Vagina (tissue), 2 donors: ENCODE measurements around the gene SLC12A9. TPM values are rescaled to one million over a fixed set of nuclear protein-coding genes. Genes with fewer than 3 reads are reported as not detected.
A peak's percentile ranks its signal among the peaks of the same experiment; 100 is the strongest.

ENCODE experiments used
- DNase-seq, 2 donors: peaks; one replicate each; pipeline ENCODE4 v3.0.0-alpha.2; 2017; ENCODE audit errors: extremely low spot score in 2 of 2
- H3K27ac ChIP-seq: fragments of 200-600 bp; sonication (generic); one replicate; pipeline ENCODE4 v1.5.1; 2019
- H3K27me3 ChIP-seq: fragments of 200-600 bp; sonication (generic); one replicate; pipeline ENCODE4 v1.5.1; 2019
- H3K36me3 ChIP-seq, 2 donors: fragments of 200-600 bp; sonication (generic); one replicate each; pipeline ENCODE4 v1.5.1; 2017 to 2019
- H3K4me1 ChIP-seq: fragments of 200-600 bp; sonication (generic); one replicate; pipeline ENCODE4 v1.5.1; 2019
- H3K4me3 ChIP-seq, 2 donors: fragments of 200-600 bp; sonication (generic); 1 replicate in 1 of 2; 2 replicates in 1 of 2; pipeline ENCODE4 v1.5.1; 2016 to 2019
- H3K9me3 ChIP-seq: fragments of 200-600 bp; sonication (generic); one replicate; pipeline ENCODE4 v1.5.1; 2019
- POLR2A ChIP-seq, 2 donors: fragments of 450-650 bp; IDR thresholded peaks; one replicate each; pipeline ENCODE4 v1.6.1; 2017; ENCODE audit warnings: antibody characterized with exemption in 2 of 2, mild to moderate bottlenecking in 2 of 2, moderate library complexity in 2 of 2
- POLR2AphosphoS5 ChIP-seq, 2 donors: sonication (generic); formaldehyde crosslinking; IDR thresholded peaks; one replicate each; pipeline ENCODE4 v1.9.0; 2017; ENCODE audit warnings: antibody characterized with exemption in 2 of 2, mild to moderate bottlenecking in 2 of 2, low read depth in 1 of 2; ENCODE audit not compliant: insufficient read depth in 1 of 2
- intact Hi-C: fragments of 100-400 bp; cut with DNase I; formaldehyde crosslinking; loops from one replicate; pipeline ENCODE4 v1.15.1; 2023
- total RNA-seq: library from RNA; depleted of rRNA; stranded (reverse); fragments of >200 nt; gene quantifications from one replicate; pipeline ENCODE4 v1.2.3, GENCODE V29; 2016
- TF ChIP-seq, protein P1 (sequence below), 3 experiments: fragments of 450-650 bp in 2 of 3; fragments of 200-600 bp in 1 of 3; sonication (generic) in 1 of 3; IDR thresholded peaks; one replicate each; pipeline ENCODE4 v1.5.1; 2017 to 2019; ENCODE audit warnings: antibody characterized with exemption in 3 of 3, mild to moderate bottlenecking in 2 of 3, moderate library complexity in 2 of 3

The SLC12A9 gene
- total RNA-seq, 1 donor from 2014 or later = 15.7 TPM

DNA sequence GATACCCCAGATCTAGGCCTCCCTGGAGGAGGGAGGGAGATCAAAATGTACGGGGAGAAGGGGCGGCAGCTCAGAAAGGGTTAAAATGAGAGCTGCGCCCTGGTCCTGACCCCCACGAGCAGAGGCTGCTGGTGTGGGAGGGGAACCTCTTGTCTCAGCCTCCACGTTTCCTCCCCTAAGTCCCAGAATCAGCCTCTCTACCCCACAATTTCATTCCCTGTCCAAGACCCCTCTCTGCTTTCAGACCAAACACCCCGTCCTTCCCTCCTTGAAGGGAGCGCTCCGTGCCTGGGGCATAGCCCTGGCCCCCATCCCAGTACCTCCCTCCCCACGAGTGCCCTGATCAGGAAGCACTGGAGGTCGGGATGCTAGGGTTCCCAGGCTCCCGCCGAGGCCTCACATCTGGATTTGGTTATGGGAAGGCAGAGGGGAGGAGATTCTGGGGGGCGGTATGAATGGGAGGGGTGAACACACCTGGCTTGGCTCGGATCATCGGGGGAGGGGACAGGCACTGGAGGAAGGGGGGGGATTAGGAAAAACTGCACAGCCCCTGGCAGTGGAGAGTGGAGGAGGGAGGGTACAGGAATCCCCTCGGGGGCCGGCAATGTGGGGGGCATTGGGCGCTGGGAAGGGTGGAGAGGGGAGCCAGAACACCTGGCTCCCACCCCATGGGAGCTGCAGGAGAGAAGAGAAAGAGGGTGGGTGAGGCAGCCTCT, 27.9 kb upstream of the SLC12A9 start:
- intact Hi-C loops = no loop called here
- TF ChIP-seq POLR2AphosphoS5 (IDR thresholded peaks at IDR 0.05; ENCODE audit: insufficient read depth in 1 of 2, low read depth in 1 of 2) (no peak), POLR2A (IDR thresholded peaks at IDR 0.05) (no peak)
- TF ChIP-seq, protein P1, sequence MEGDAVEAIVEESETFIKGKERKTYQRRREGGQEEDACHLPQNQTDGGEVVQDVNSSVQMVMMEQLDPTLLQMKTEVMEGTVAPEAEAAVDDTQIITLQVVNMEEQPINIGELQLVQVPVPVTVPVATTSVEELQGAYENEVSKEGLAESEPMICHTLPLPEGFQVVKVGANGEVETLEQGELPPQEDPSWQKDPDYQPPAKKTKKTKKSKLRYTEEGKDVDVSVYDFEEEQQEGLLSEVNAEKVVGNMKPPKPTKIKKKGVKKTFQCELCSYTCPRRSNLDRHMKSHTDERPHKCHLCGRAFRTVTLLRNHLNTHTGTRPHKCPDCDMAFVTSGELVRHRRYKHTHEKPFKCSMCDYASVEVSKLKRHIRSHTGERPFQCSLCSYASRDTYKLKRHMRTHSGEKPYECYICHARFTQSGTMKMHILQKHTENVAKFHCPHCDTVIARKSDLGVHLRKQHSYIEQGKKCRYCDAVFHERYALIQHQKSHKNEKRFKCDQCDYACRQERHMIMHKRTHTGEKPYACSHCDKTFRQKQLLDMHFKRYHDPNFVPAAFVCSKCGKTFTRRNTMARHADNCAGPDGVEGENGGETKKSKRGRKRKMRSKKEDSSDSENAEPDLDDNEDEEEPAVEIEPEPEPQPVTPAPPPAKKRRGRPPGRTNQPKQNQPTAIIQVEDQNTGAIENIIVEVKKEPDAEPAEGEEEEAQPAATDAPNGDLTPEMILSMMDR (IDR thresholded peaks at IDR 0.05) = no peak
- H3K27me3 ChIP-seq = no peaks in the 10 kb centered on the region
- H3K27ac ChIP-seq = peak overlapping the region; percentile 89
- no peak for DNase-seq
- peaks cover 4 to 44% of the 10 kb centered on the region in 2 donors for H3K36me3 ChIP-seq
- H3K4me1 ChIP-seq = peaks cover 40% of the 10 kb centered on the region
- H3K4me3 ChIP-seq = peak overlapping the region; percentile 73 to 92
- no peaks in the 10 kb centered on the region for H3K9me3 ChIP-seq

DNA sequence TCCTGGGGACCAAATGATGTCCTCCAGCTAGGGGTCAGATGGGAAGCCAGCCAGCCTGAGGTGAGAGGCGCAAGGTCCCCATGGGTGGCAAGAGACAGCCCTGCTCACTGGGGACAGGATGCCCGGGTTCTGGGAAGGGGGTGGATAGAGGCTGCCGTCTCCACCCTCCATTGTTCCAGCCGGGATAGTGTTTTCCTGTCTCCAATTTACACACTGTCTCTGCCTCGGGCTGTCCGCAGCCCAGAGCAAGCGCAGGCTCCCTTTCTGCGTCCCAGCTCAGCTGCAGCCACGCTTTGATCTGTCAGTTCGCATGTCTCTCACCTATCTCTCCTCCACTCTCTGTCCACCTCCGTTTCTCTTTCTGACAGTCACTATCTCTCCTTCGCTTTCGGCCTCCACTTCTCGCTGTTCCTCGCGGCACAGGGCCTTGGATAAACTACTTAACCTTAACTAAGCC, 27.3 kb upstream of the SLC12A9 start:
- peak in 1 of 2 donors; percentile 9 for TF ChIP-seq POLR2AphosphoS5 (IDR thresholded peaks at IDR 0.05; ENCODE audit: insufficient read depth in 1 of 2, low read depth in 1 of 2)
- no peak for TF ChIP-seq POLR2A (IDR thresholded peaks at IDR 0.05)
- TF ChIP-seq, protein P1 (IDR thresholded peaks at IDR 0.05) = no peak
- no peak for DNase-seq
- Histone ChIP-seq H3K36me3 (peaks cover 0 to 38% of the 10 kb centered on the region in 2 donors), H3K4me1 (peaks cover 40% of the 10 kb centered on the region), H3K4me3 (peak overlapping the region; percentile 73 to 92), H3K27me3 (no peaks in the 10 kb centered on the region), H3K27ac (peak overlapping the region; percentile 89), H3K9me3 (no peaks in the 10 kb centered on the region)
- intact Hi-C loops = no loop called here

DNA sequence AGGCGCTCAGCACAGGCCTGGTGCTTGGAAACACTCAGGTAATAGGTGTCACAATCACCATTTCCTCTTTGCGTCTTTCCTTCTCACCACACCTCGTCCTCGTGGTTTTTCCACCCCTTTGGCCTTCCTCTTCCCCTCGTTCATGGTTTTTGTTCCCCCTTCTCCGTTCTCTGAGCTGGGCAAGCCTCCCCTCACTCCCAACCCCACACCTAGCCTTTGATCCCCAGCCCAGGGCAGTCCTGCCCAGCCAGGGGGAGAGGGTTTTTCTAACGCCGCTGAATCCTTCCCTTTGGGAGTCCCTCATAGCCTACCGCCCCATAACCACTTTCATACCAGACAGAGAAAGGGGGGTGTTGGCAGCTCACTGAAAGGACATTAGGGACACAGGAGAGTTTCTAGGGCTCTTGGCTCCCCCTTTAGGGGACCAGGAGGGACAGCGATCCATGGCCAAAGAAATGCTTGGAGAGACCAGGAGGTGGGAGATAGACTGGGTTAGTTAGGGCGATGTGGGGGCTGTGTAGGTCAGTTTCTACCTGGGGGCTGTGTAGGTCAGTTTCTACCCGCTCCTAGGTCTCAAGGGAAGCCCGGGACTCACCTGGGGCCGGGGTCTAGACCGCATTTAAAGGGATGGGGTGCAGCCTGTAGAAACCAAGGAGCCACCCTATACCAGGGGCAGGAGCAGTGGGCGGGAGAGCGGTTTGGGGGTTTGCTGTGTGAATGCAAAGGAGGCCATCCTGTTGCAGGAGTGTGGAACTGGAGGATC, 26.6 kb upstream of the SLC12A9 start:
- Histone ChIP-seq H3K27me3 (no peaks in the 10 kb centered on the region), H3K4me1 (peaks cover 40% of the 10 kb centered on the region), H3K9me3 (no peaks in the 10 kb centered on the region), H3K36me3 (peaks cover 0 to 31% of the 10 kb centered on the region in 2 donors), H3K4me3 (peak overlapping the region; percentile 73 to 92), H3K27ac (peak overlapping the region; percentile 89)
- intact Hi-C loops = no loop called here
- no peak for DNase-seq
- TF ChIP-seq POLR2AphosphoS5 (IDR thresholded peaks at IDR 0.05; ENCODE audit: insufficient read depth in 1 of 2, low read depth in 1 of 2) (no peak), POLR2A (IDR thresholded peaks at IDR 0.05) (no peak)

DNA sequence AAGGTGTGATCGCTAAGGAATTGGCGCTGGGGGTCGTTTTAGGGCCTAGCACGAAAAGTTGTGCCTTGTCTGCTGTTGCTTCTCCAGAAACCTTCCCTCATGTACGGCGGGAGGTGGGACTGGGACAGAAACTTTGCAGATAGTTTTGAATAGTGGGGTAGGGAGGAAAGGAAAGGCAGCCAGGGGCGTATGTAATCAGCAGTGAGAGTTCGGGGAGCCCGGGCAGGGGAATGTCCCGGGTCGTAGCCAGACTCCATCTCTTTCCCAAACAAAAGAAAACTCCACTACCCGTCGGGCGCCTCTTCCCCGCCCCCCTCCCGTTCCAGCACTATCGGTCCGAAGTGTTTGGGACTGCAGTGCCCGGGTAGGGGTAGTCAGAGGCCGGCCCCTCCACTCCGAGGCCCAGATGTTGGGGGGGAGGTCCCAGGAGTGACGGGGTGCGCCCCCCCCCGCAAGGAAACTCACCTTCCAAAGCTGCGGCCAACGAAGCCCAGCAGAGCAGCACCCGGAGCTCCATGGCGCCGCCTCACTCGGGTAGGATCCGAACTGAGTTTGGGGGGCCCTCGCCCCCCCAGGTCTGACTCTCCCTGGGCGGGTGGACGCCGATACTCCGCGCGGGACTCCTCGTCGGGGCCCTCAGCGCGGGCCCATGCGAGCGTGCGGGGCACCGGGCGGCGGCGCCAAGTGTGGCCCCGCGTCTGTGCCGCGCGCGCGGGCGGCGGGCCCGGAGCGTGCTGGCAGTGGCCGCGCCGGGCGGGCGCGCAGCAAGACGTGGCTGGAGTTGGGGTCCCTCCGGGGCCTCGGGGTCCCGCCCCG, 25.8 kb upstream of the SLC12A9 start:
- peak overlapping the region; percentile 89 for H3K27ac ChIP-seq
- H3K9me3 ChIP-seq = no peaks in the 10 kb centered on the region
- no peaks in the 10 kb centered on the region for H3K27me3 ChIP-seq
- intact Hi-C loops = no loop called here
- H3K36me3 ChIP-seq = peaks cover 0 to 25% of the 10 kb centered on the region in 2 donors
- TF ChIP-seq, protein P1 (IDR thresholded peaks at IDR 0.05) = no peak
- TF ChIP-seq POLR2AphosphoS5 (IDR thresholded peaks at IDR 0.05; ENCODE audit: insufficient read depth in 1 of 2, low read depth in 1 of 2) = peak in 1 of 2 donors; percentile 28
- DNase-seq = no peak
- H3K4me3 ChIP-seq = peak overlapping the region; percentile 73 to 92
- peaks cover 40% of the 10 kb centered on the region for H3K4me1 ChIP-seq
